SK-N-DZ (cell line): ENCODE measurements around the gene NATD1.
"Not testable (repeated sequence)": the region's sequence is repeated elsewhere in the genome, so short reads cannot be mapped to it uniquely, and the experiment has no call there.

ENCODE experiments used
- DNase-seq: peaks from one replicate; pipeline ENCODE4 v3.0.0-alpha.2; 2015; ENCODE audit warnings: low spot score
- small RNA-seq, 2 experiments: library from RNA; depleted of rRNA; stranded (forward); fragments of <200 nt; gene quantifications; one replicate each; pipeline ENCODE3, GENCODE V24; 2014

The NATD1 gene

DNA sequence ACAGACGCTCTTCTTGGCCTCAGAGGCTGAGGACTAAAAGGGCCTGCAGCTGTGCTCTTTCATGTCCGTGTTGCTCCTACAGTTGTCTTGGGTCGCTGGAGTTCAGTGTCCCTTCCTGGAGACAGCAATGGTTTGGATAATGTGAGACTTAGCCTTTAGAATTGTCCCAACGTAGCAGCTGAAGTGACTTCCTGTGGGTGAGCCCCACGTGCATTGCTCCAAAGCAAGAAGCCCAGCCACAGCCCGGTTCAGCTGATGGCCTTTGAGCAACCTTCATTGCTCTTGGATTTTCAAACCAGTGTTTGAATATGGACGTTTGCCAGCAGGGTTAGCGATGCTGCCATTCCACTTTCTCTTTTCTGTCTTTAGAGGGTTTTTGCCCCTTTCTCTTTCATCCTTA is 59.0 kb downstream of the NATD1 start:
- DNase-seq: no peak

DNA sequence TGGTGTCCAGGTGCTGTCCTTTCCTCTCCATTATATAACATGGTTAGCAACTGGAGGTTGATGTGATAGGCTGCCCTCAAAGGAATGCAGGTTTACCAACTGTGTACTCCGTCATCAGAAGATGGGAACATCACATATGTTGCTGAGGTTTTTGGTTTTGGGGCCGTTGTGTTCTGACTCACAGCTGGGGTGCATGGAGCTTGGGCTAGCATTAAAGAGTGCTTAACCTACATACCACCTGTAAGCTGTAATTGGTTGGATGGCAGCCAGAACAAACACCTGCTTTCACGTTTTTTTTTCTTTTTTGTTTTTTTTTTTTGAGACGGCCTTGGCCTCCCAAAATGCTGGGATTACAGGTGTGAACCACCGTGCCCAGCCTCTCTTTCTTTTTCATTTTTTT is 60.2 kb downstream of the NATD1 start:
- DNase-seq: no peak

DNA sequence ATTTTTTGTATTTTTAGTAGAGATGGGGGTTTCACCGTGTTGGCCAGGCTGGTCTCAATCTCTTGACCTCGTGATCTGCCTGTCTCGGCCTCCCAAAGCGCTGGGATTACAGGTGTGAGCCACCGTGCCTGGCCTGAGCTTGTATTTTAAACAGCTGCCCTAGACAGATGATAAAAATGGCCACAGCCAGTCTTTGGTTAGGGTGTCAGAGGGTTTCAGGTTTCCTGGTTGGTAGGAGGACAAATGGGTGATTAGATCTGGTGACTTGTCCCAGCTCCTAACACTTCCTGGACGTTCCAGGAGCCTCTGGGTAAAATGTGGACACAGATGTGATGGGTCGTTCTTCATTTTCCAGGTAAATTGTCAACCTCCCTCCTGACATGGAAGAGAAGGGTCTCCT is 60.8 kb downstream of the NATD1 start:
- DNase-seq: not testable (repeated sequence)

DNA sequence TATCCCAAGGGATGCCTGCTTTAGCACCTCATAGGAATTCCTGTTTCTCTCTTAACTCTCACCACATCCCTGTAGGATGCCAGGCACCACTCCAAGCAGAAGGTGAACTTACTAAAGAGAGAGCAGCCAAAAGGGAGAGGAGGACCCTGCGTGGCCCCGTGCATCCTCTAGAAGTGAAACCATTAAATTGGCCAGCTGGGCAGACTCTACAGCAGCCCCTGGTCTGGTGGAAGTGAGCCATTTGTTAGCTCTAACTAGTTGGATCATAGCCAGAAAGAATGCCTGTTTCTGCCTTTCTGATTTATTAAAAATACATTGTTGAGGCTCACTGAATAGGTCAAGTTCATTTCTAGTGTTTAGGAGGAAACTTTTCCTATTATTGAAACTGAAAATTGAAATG is 61.5 kb downstream of the NATD1 start:
- DNase-seq: no peak

DNA sequence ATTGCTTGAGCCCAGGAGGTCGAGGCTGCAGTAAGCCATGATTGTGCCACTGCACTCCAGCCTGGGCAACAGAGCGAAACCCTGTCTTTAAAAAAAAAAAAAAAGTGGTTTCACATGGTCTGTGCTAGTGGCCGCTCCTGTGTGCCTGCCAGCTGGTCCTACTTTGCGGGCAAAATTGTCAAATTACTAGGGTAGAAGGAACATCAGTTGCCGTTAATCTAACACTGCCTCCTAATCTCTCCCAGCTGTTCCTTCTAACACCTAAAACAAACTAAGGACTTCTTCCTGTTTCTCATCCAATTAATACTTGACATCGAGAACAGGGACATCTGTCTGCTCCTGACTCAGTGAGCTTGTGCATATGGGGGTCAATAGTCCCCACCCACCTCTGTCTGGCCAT is 63.1 kb downstream of the NATD1 start:
- no peak for DNase-seq

DNA sequence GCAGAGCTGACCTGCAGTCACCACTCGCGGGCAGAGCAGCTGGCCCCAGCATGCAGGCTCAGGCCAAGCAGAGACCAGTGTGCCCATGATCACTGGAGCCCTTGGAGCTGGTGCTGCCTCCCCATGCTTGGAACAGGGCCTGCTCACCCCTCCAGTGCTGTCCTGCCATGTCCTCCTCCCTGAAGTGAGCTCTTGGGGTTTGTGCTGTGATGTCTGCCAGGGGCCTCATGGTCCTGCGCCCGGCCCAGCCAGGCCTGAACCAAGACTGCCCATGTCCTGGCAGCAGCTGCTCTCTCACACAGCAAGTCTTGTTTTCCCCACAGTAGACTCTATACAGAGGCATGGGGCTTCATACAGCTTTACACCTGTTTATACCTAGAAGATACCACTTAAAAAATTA is 63.8 kb downstream of the NATD1 start:
- DNase-seq: no peak

Small RNAs within 50 kb of the gene (small RNA-seq; reads per million reads assigned to genes)
- gene RN7SL426P: 0 reads per million in 2 experiments
